Vagina (tissue), 2 donors: ENCODE measurements around the gene RNF31.
"Not testable (repeated sequence)": the region's sequence is repeated elsewhere in the genome, so short reads cannot be mapped to it uniquely, and the experiment has no call there.

Source experiments
- CTCF ChIP-seq, 3 experiments: fragments of 450-650 bp in 2 of 3; fragments of 200-600 bp in 1 of 3; sonication (generic) in 1 of 3; IDR thresholded peaks; one replicate each; pipeline ENCODE4 v1.5.1; 2017 to 2019; ENCODE audit warnings: antibody characterized with exemption in 3 of 3, mild to moderate bottlenecking in 2 of 3, moderate library complexity in 2 of 3
- POLR2A ChIP-seq, 2 donors: fragments of 450-650 bp; IDR thresholded peaks; one replicate each; pipeline ENCODE4 v1.6.1; 2017; ENCODE audit warnings: antibody characterized with exemption in 2 of 2, mild to moderate bottlenecking in 2 of 2, moderate library complexity in 2 of 2
- POLR2AphosphoS5 ChIP-seq, 2 donors: sonication (generic); formaldehyde crosslinking; IDR thresholded peaks; one replicate each; pipeline ENCODE4 v1.9.0; 2017; ENCODE audit warnings: antibody characterized with exemption in 2 of 2, mild to moderate bottlenecking in 2 of 2, low read depth in 1 of 2; ENCODE audit not compliant: insufficient read depth in 1 of 2

- not testable (repeated sequence) for TF ChIP-seq CTCF (IDR thresholded peaks at IDR 0.05); POLR2A (IDR thresholded peaks at IDR 0.05); POLR2AphosphoS5 (IDR thresholded peaks at IDR 0.05; ENCODE audit: insufficient read depth in 1 of 2, low read depth in 1 of 2)
Measured at GRCh38 chr14:24203249-24203886, 56.1 kb downstream of the RNF31 start.
